Bronchial epithelial cell (primary cell): ENCODE data around the gene REEP1. TPM values are rescaled to one million over a fixed set of nuclear protein-coding genes. Genes with fewer than 3 reads are reported as not detected.
"Not testable (repeated sequence)": the region's sequence is repeated elsewhere in the genome, so short reads cannot be mapped to it uniquely, and the experiment has no call there.

Experiments used
- DNase-seq: peaks from one replicate; pipeline ENCODE4 v3.0.0-alpha.2; 2010; ENCODE audit warnings: low read depth
- FAIRE-seq: peaks from 2 replicates; lab custom pipeline; 2011; peaks lifted over from hg19 to GRCh38; lab: Jason Lieb, UNC
- H3K27me3 ChIP-seq: 2 replicates; pipeline ENCODE4 v1.5.1; 2011; ENCODE audit warnings: low read length; ENCODE audit not compliant: control insufficient read depth, insufficient read depth
- H3K36me3 ChIP-seq: 2 replicates; pipeline ENCODE4 v1.5.1; 2011; ENCODE audit warnings: low read length; ENCODE audit not compliant: control insufficient read depth, insufficient read depth
- H3K4me3 ChIP-seq: 2 replicates; pipeline ENCODE4 v1.5.1; 2011; ENCODE audit warnings: mild to moderate bottlenecking, low read depth, low read length, control low read depth
- CTCF ChIP-seq: IDR thresholded peaks from 2 replicates; pipeline ENCODE4 v1.5.1; 2011; ENCODE audit warnings: mild to moderate bottlenecking, moderate library complexity, low read length, control low read depth, inconsistent platforms; ENCODE audit not compliant: insufficient read depth, severe bottlenecking
- total RNA-seq: library from RNA; depleted of rRNA; stranded (reverse); fragments of >200 nt; gene quantifications from 2 replicates; pipeline ENCODE4 v1.2.1, GENCODE V29; 2014

REEP1 gene
- total RNA-seq, 1 donor from 2014 or later = under 0.01 TPM

GRCh38 chr2:86203614-86204013 is 133.8 kb downstream of the REEP1 start:
- peaks cover 5% of the 10 kb centered on the region for H3K36me3 ChIP-seq
- no peak for DNase-seq
- H3K27me3 ChIP-seq = no peaks in the 10 kb centered on the region
- no peak for FAIRE-seq
- TF ChIP-seq CTCF = no peak
- H3K4me3 ChIP-seq = no peak overlapping the region

- FAIRE-seq = no peak
- no peak overlapping the region for H3K4me3 ChIP-seq
- H3K27me3 ChIP-seq = no peaks in the 10 kb centered on the region
- no peak for DNase-seq
- H3K36me3 ChIP-seq = peaks cover 4% of the 10 kb centered on the region
- TF ChIP-seq CTCF = no peak
Measured at GRCh38 chr2:86202702-86203101, 134.7 kb downstream of the REEP1 start.

GRCh38 chr2:86202336-86202692 is 135.1 kb downstream of the REEP1 start:
- Histone ChIP-seq H3K36me3 (peaks cover 2% of the 10 kb centered on the region), H3K4me3 (no peak overlapping the region), H3K27me3 (no peaks in the 10 kb centered on the region)
- DNase-seq (no peak), FAIRE-seq (no peak)
- no peak for TF ChIP-seq CTCF

GRCh38 chr2:86201671-86202335 is 135.6 kb downstream of the REEP1 start:
- Histone ChIP-seq H3K27me3 (no peaks in the 10 kb centered on the region), H3K36me3 (peaks cover 2% of the 10 kb centered on the region), H3K4me3 (no peak overlapping the region)
- no peak for DNase-seq
- no peak for FAIRE-seq
- no peak for TF ChIP-seq CTCF

GRCh38 chr2:86200564-86200963 is 136.9 kb downstream of the REEP1 start:
- DNase-seq, H3K4me3 ChIP-seq, H3K27me3 ChIP-seq, FAIRE-seq, H3K36me3 ChIP-seq: not testable (repeated sequence)

GRCh38 chr2:86199834-86200177 is 137.6 kb downstream of the REEP1 start:
- DNase-seq (no peak), FAIRE-seq (no peak)
- Histone ChIP-seq H3K36me3 (no peaks in the 10 kb centered on the region), H3K4me3 (peak overlapping the region; percentile 66), H3K27me3 (no peaks in the 10 kb centered on the region)
- no peak for TF ChIP-seq CTCF
